GM12878 (cell line): Measurements from ENCODE around the gene ADGRV1. TPM values are rescaled to one million over a fixed set of nuclear protein-coding genes. Genes with fewer than 3 reads are reported as not detected.
"Not testable (repeated sequence)": the region's sequence is repeated elsewhere in the genome, so short reads cannot be mapped to it uniquely, and the experiment has no call there.

Experiments used
- ATAC-seq: fragments of 200-7000 bp; cut with Tn5 transposase; 3 replicates; pipeline ENCODE4 v1.9.1; 2020; ENCODE audit warnings: mild to moderate bottlenecking, moderate library complexity
- BruUV-seq: library from RNA; stranded (reverse); fragments of 400-500 nt; replicated peaks from 2 replicates; lab custom pipeline; 2021; lab: Mats Ljungman, UMichigan
- CTCF ChIA-PET: fragments of 300-600 bp; sonication (Branson Sonifier 250); formaldehyde crosslinking; extraction: SDS; loops from one replicate; lab custom pipeline; 2021; ENCODE audit warnings: inconsistent platforms; lab: Yijun Ruan, JAX
- POLR2A ChIA-PET: fragments of 350-600 bp; formaldehyde crosslinking; extraction: SDS; loops from one replicate; lab custom pipeline; 2021; ENCODE audit warnings: inconsistent platforms; lab: Charles Lee
- RAD21 ChIA-PET: fragments of 300-600 bp; sonication (Branson Sonifier 250); formaldehyde crosslinking; loops from one replicate; lab custom pipeline; 2023; ENCODE audit warnings: antibody characterized with exemption; ENCODE audit not compliant: unreplicated experiment; lab: Charles Lee
- SMC1A ChIA-PET: fragments of 300-600 bp; sonication (Branson Sonifier 250); formaldehyde crosslinking; loops from one replicate; lab custom pipeline; 2023; ENCODE audit not compliant: unreplicated experiment, uncharacterized antibody; lab: Charles Lee
- DNase-seq: peaks from one replicate; pipeline ENCODE4 v3.0.0-alpha.2; 2011; ENCODE audit warnings: low read depth, low spot score
- FAIRE-seq: peaks from 3 replicates; lab custom pipeline; 2011; peaks lifted over from hg19 to GRCh38; lab: Jason Lieb, UNC
- H2AFZ ChIP-seq: 2 replicates; pipeline ENCODE4 v1.6.0; 2011; ENCODE audit warnings: low read depth, low read length, control low read depth; ENCODE audit not compliant: control insufficient read depth
- H3K27ac ChIP-seq: 2 replicates; pipeline ENCODE4 v1.5.1; 2011; ENCODE audit warnings: control low read depth; ENCODE audit not compliant: control insufficient read depth, insufficient read depth
- H3K27me3 ChIP-seq, 2 experiments: replicated peaks in 1 of 2; 2 replicates each; pipeline versions ENCODE4 v1.6.0 to v1.6.1; 2011; ENCODE audit warnings: low read length in 1 of 2; ENCODE audit not compliant: control insufficient read depth in 2 of 2, insufficient read depth in 2 of 2
- H3K36me3 ChIP-seq, 2 experiments: 2 replicates each; pipeline ENCODE4 v1.5.1; 2011; ENCODE audit warnings: low read length in 1 of 2; ENCODE audit not compliant: control insufficient read depth in 2 of 2, insufficient read depth in 2 of 2
- H3K4me1 ChIP-seq: 2 replicates; pipeline ENCODE4 v1.6.1; 2011; ENCODE audit warnings: mild to moderate bottlenecking, low read length, moderate library complexity, mixed read lengths; ENCODE audit not compliant: control insufficient read depth, insufficient read depth
- H3K4me2 ChIP-seq: 2 replicates; pipeline ENCODE4 v1.6.0; 2011; ENCODE audit warnings: control low read depth; ENCODE audit not compliant: control insufficient read depth, insufficient read depth
- H3K4me3 ChIP-seq: fragments of 200-600 bp; sonication (generic); 2 replicates; pipeline ENCODE4 v1.5.1; 2016
- H3K79me2 ChIP-seq: 2 replicates; pipeline ENCODE4 v1.6.0; 2011; ENCODE audit warnings: low read length; ENCODE audit not compliant: control insufficient read depth, insufficient read depth
- H3K9ac ChIP-seq: 2 replicates; pipeline ENCODE4 v1.8.0; 2011; ENCODE audit warnings: low read length, control low read depth, mixed read lengths; ENCODE audit not compliant: control insufficient read depth, insufficient read depth
- H3K9me3 ChIP-seq: replicated peaks from 3 replicates; pipeline ENCODE4 v1.5.1; 2011; ENCODE audit warnings: mild to moderate bottlenecking, low read length; ENCODE audit not compliant: control insufficient read depth, insufficient read depth
- H4K20me1 ChIP-seq: 2 replicates; pipeline ENCODE4 v1.6.0; 2011; ENCODE audit not compliant: control insufficient read depth, insufficient read depth
- FOXM1 ChIP-seq: IDR thresholded peaks from 2 replicates; pipeline ENCODE4 v1.6.1; 2012; ENCODE audit warnings: low read depth, mild to moderate bottlenecking, inconsistent platforms, low read length, moderate library complexity
- HSF1 ChIP-seq: fragments of 150-350 bp; IDR thresholded peaks from 2 replicates; pipeline ENCODE4 v1.6.1; 2014; ENCODE audit warnings: mild to moderate bottlenecking, low read depth, low read length
- MEF2A ChIP-seq: IDR thresholded peaks from 2 replicates; pipeline ENCODE4 v1.6.1; 2011; ENCODE audit warnings: low read depth, mild to moderate bottlenecking, low read length, moderate library complexity; ENCODE audit not compliant: insufficient read depth
- MYC ChIP-seq: IDR thresholded peaks from 2 replicates; pipeline ENCODE4 v1.6.1; 2011; ENCODE audit warnings: mild to moderate bottlenecking, low read length, moderate library complexity, inconsistent platforms; ENCODE audit not compliant: insufficient read depth, insufficient replicate concordance, insufficient read length, severe bottlenecking
- NFIC ChIP-seq: IDR thresholded peaks from 2 replicates; pipeline ENCODE4 v1.6.1; 2012; ENCODE audit warnings: low read depth, mild to moderate bottlenecking, inconsistent platforms, low read length, moderate library complexity
- NFYB ChIP-seq: IDR thresholded peaks from 2 replicates; pipeline ENCODE4 v1.6.1; 2011; ENCODE audit warnings: low read depth, mild to moderate bottlenecking, low read length, improper control_type of control experiment, moderate library complexity; ENCODE audit not compliant: insufficient read depth
- RFX5 ChIP-seq: IDR thresholded peaks from 2 replicates; pipeline ENCODE4 v1.6.1; 2011; ENCODE audit warnings: low read depth, low read length, improper control_type of control experiment
- STAT1 ChIP-seq: fragments of 450-650 bp; conservative IDR thresholded peaks from 2 replicates; pipeline ENCODE4 v1.6.1; 2014; ENCODE audit warnings: antibody characterized with exemption, mild to moderate bottlenecking
- ZNF592 ChIP-seq: fragments of 450-650 bp; IDR thresholded peaks from 2 replicates; pipeline ENCODE4 v1.6.1; 2017; ENCODE audit warnings: mild to moderate bottlenecking, moderate library complexity
- WGBS: methylation state at CpG from one replicate; pipeline ENCODE4 v1.1.6; 2016; ENCODE audit warnings: low lambda C conversion rate; ENCODE audit not compliant: insufficient replicate concordance, insufficient coverage; ENCODE audit errors: missing lambda C conversion rate; 5-methylcytosine and 5-hydroxymethylcytosine counted together
- in situ Hi-C: fragments of 300-500 bp; cut with MboI; formaldehyde crosslinking; loops from 9 replicates; pipeline ENCODE4 v1.14.3; 2018; ENCODE audit warnings: mixed read lengths
- intact Hi-C: fragments of 100-400 bp; cut with micrococcal nuclease; formaldehyde crosslinking; loops from one replicate; pipeline ENCODE4 v1.14.2; 2022; ENCODE audit not compliant: unreplicated experiment
- polyA plus RNA-seq, 11 experiments: library from polyadenylated mRNA; depleted of rRNA in 4 of 11; unstranded in 6 of 11; stranded (reverse) in 5 of 11; fragments of >200 nt; fragmentation: Nextera tagmentation in 4 of 11; fragmentation: Illumina TruSeq in 1 of 11; extraction: Ambion mirVana in 4 of 11; extraction: Trizol in 1 of 11; gene quantifications; 1 replicate in 1 of 11; 2 replicates in 10 of 11; pipeline versions ENCODE4 v1.2.1 to v1.2.3, GENCODE V29; 2011 to 2016; ENCODE audit warnings: inconsistent platforms in 2 of 11, missing spikeins in 2 of 11, low read depth in 1 of 11
- total RNA-seq, 4 experiments: library from RNA; depleted of rRNA in 3 of 4; stranded (reverse); fragments of >200 nt in 3 of 4; fragmentation: Illumina TruSeq in 1 of 4; extraction: Trizol in 1 of 4; gene quantifications; 2 replicates each; pipeline versions ENCODE4 v1.2.1 to v1.2.3, GENCODE V29; 2013 to 2021

ADGRV1 gene
- total and polyA plus RNA-seq, 10 of the 15 experiments (the other 5 are each of a cell fraction or from before 2014, with no cell fraction given) = 0.04 to 8.1 (median 0.16) TPM; not detected in 1

GRCh38 chr5:90767710-90768109 is 209.1 kb downstream of the ADGRV1 start (continued):
- TF ChIP-seq MEF2A = no peak

- H3K9me3 ChIP-seq, H3K27me3 ChIP-seq, ATAC-seq, SMC1A ChIA-PET, H3K79me2 ChIP-seq, H3K4me3 ChIP-seq, intact Hi-C loops, BruUV-seq, DNase-seq, H3K4me1 ChIP-seq, H3K4me2 ChIP-seq, POLR2A ChIA-PET, H2AFZ ChIP-seq, in situ Hi-C loops, H3K27ac ChIP-seq, H4K20me1 ChIP-seq, FAIRE-seq, H3K36me3 ChIP-seq, H3K9ac ChIP-seq, RAD21 ChIA-PET: not testable (repeated sequence)
- 49% methylated on average over 4 of the region's 4 CpGs for WGBS
- CTCF ChIA-PET = interaction anchor here (1.2 kb wide), 1 partner anchor 14 kb away, joined by 4 read pairs; no protein-coding TSS in a partner anchor
Observed at GRCh38 chr5:90770006-90770541, 211.5 kb downstream of the ADGRV1 start.

- no peak overlapping the region for H3K4me3 ChIP-seq
- no peak overlapping the region for H3K27ac ChIP-seq
- intact Hi-C loops = no loop called here
- H3K27me3 ChIP-seq = no peaks in the 10 kb centered on the region
- no peaks in the 10 kb centered on the region for H3K36me3 ChIP-seq
- no TSS peak for BruUV-seq
- ATAC-seq (no peak), FAIRE-seq (no peak), DNase-seq (no peak)
- no peaks in the 10 kb centered on the region for H3K4me1 ChIP-seq
- no peaks in the 10 kb centered on the region for H4K20me1 ChIP-seq
- H3K9ac ChIP-seq = no peak overlapping the region
- 65% methylated on average over 6 of the region's 6 CpGs for WGBS
- ChIA-PET SMC1A (no interaction called here), POLR2A (no interaction called here), RAD21 (interaction anchor here (0.5 kb wide), 1 partner anchor 338 kb away, joined by 5 read pairs; no protein-coding TSS in a partner anchor), CTCF (no interaction called here)
- H3K79me2 ChIP-seq = no peaks in the 10 kb centered on the region
- no peak overlapping the region for H3K4me2 ChIP-seq
- no peak overlapping the region for H2AFZ ChIP-seq
- in situ Hi-C loops = no loop called here
- no peaks in the 10 kb centered on the region for H3K9me3 ChIP-seq
- TF ChIP-seq NFYB (no peak), HSF1 (no peak), ZNF592 (no peak), FOXM1 (no peak), STAT1 (no peak), MYC (no peak), RFX5 (no peak), NFIC (no peak)
Observed at GRCh38 chr5:90777959-90778358, 219.4 kb downstream of the ADGRV1 start.
